Parathyroid adenoma (tissue), 2 donors: ENCODE results near the gene SERPINI2.

Experiments
- H2AFZ ChIP-seq: fragments of 300-600 bp; sonication (generic); one replicate; pipeline ENCODE4 v1.7.0; 2017; ENCODE audit warnings: antibody characterized with exemption, mild to moderate bottlenecking
- H3K27ac ChIP-seq: fragments of 300-600 bp; sonication (generic); one replicate; pipeline ENCODE4 v1.7.0; 2017
- H3K27me3 ChIP-seq: fragments of 300-600 bp; sonication (generic); one replicate; pipeline ENCODE4 v1.7.0; 2017; ENCODE audit warnings: low read length; ENCODE audit not compliant: control insufficient read depth, insufficient read depth
- H3K36me3 ChIP-seq: fragments of 300-600 bp; sonication (generic); one replicate; pipeline ENCODE4 v1.7.0; 2017; ENCODE audit warnings: low read length; ENCODE audit not compliant: control insufficient read depth, insufficient read depth
- H3K4me1 ChIP-seq: fragments of 300-600 bp; sonication (generic); one replicate; pipeline ENCODE4 v1.7.0; 2017; ENCODE audit warnings: control low read depth
- H3K4me2 ChIP-seq: fragments of 300-600 bp; sonication (generic); one replicate; pipeline ENCODE4 v1.7.0; 2017; ENCODE audit warnings: low read length
- H3K4me3 ChIP-seq: fragments of 300-600 bp; sonication (generic); one replicate; pipeline ENCODE4 v1.7.0; 2017; ENCODE audit warnings: low read depth, low read length
- H3K79me2 ChIP-seq: fragments of 300-600 bp; sonication (generic); one replicate; pipeline ENCODE4 v1.7.0; 2017; ENCODE audit warnings: control low read depth
- H3K9ac ChIP-seq: fragments of 300-600 bp; sonication (generic); one replicate; pipeline ENCODE4 v1.7.0; 2017; ENCODE audit warnings: mild to moderate bottlenecking
- H3K9me3 ChIP-seq: fragments of 300-600 bp; sonication (generic); one replicate; pipeline ENCODE4 v1.7.0; 2017; ENCODE audit warnings: low read length; ENCODE audit not compliant: control insufficient read depth
- TF ChIP-seq, protein P1 (sequence below): fragments of 300-600 bp; sonication (generic); IDR thresholded peaks from one replicate; pipeline ENCODE4 v1.7.0; 2017; ENCODE audit warnings: antibody characterized with exemption, mild to moderate bottlenecking
- donor health status: primary hyperparathyroidism.

Gene SERPINI2

DNA sequence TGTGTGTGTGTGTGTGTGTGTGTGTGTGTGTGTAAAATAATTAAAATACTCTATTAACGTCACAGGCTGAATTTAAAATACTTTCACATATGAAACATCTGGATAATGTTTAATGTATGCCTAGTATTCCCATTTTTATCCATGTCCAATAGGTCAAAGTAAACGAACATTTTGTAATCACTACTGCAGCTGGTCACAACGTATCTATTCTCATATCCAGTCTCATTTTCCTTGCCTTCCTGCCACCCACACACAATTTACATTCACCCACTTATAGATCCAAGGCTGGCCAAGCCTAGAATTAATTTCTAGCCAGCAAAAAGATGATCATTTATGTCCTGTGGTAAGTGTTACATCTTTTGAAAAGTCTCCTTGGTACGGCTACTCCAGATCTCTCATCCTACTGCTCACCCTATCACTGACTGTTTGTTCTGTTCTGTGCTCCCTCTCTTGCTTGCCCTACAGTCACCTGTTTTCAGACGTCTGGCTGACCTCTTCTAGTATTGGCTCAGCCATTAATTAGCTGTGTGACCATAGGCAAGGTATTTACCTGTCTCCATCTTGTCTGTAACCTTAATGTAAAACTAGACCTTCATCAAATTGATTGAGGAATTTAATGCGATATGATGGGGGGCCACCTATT, 17.6 kb downstream of the SERPINI2 start:
- Histone ChIP-seq H3K9me3 (no peaks in the 10 kb centered on the region), H3K79me2 (no peaks in the 10 kb centered on the region), H3K9ac (no peak overlapping the region), H3K4me1 (no peaks in the 10 kb centered on the region), H3K4me3 (no peak overlapping the region), H3K4me2 (no peak overlapping the region), H3K36me3 (no peaks in the 10 kb centered on the region), H2AFZ (no peak overlapping the region), H3K27ac (no peak overlapping the region), H3K27me3 (no peaks in the 10 kb centered on the region)
- TF ChIP-seq, protein P1, sequence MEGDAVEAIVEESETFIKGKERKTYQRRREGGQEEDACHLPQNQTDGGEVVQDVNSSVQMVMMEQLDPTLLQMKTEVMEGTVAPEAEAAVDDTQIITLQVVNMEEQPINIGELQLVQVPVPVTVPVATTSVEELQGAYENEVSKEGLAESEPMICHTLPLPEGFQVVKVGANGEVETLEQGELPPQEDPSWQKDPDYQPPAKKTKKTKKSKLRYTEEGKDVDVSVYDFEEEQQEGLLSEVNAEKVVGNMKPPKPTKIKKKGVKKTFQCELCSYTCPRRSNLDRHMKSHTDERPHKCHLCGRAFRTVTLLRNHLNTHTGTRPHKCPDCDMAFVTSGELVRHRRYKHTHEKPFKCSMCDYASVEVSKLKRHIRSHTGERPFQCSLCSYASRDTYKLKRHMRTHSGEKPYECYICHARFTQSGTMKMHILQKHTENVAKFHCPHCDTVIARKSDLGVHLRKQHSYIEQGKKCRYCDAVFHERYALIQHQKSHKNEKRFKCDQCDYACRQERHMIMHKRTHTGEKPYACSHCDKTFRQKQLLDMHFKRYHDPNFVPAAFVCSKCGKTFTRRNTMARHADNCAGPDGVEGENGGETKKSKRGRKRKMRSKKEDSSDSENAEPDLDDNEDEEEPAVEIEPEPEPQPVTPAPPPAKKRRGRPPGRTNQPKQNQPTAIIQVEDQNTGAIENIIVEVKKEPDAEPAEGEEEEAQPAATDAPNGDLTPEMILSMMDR, result no peak

DNA sequence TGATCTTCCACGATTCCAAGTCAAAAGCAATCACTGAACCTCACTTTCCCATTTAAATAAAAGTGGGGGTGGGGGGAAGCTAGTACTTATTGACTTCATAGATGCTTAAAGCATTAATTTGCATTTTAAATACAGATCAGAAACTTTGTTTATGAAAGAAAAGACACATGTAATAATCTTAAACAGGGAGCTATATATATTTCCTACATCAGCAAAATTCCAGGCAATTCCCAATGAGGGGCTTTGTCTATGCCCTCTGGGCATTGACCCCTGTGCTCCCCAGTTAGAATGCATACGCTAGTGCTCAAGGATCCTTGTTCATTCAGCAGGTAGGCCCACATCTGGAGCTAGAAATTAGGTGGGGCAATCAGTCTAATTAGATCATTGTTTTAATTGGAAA, 20.0 kb downstream of the SERPINI2 start:
- TF ChIP-seq, protein P1, result no peak
- no peaks in the 10 kb centered on the region for H3K79me2 ChIP-seq
- no peaks in the 10 kb centered on the region for H3K27me3 ChIP-seq
- no peak overlapping the region for H3K27ac ChIP-seq
- H3K4me2 ChIP-seq, result no peak overlapping the region
- H2AFZ ChIP-seq, result no peak overlapping the region
- no peaks in the 10 kb centered on the region for H3K9me3 ChIP-seq
- no peaks in the 10 kb centered on the region for H3K36me3 ChIP-seq
- H3K4me3 ChIP-seq, result no peak overlapping the region
- H3K9ac ChIP-seq, result no peak overlapping the region
- H3K4me1 ChIP-seq, result no peaks in the 10 kb centered on the region

GRCh38 chr3:167451282-167451681, 22.6 kb downstream of the SERPINI2 start:
- TF ChIP-seq, protein P1, result no peak
- H3K9ac ChIP-seq, result no peak overlapping the region
- no peaks in the 10 kb centered on the region for H3K36me3 ChIP-seq
- H3K79me2 ChIP-seq, result no peaks in the 10 kb centered on the region
- no peak overlapping the region for H3K4me2 ChIP-seq
- no peaks in the 10 kb centered on the region for H3K9me3 ChIP-seq
- no peaks in the 10 kb centered on the region for H3K27me3 ChIP-seq
- H3K4me1 ChIP-seq, result no peaks in the 10 kb centered on the region
- no peak overlapping the region for H3K4me3 ChIP-seq
- H3K27ac ChIP-seq, result no peak overlapping the region
- H2AFZ ChIP-seq, result no peak overlapping the region

DNA sequence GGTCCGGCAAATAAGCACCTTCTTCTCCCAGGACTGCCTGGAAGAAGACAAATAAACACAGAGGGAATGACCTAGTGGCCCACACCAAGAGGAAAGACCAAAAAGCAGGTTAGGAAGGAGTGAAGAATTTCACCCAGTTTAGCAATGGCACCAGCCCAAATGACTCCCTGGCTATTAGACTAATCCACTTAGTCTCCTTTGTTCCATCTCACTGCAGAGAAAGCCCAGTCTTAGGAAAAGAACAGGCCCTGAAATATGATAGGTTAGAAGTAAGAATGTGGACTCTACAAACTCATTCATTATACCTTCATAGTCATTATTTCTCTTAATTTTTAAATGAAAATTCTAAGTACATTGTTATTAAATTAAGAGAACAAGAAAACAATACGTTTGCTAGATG, 23.2 kb downstream of the SERPINI2 start:
- Histone ChIP-seq H3K4me3 (no peak overlapping the region), H3K9ac (no peak overlapping the region), H3K27me3 (no peaks in the 10 kb centered on the region), H3K79me2 (no peaks in the 10 kb centered on the region), H3K36me3 (no peaks in the 10 kb centered on the region), H2AFZ (no peak overlapping the region), H3K27ac (no peak overlapping the region), H3K9me3 (no peaks in the 10 kb centered on the region), H3K4me2 (no peak overlapping the region), H3K4me1 (no peaks in the 10 kb centered on the region)
- TF ChIP-seq, protein P1, result no peak

- H3K27ac ChIP-seq, result no peak overlapping the region
- H3K79me2 ChIP-seq, result no peaks in the 10 kb centered on the region
- no peak overlapping the region for H2AFZ ChIP-seq
- TF ChIP-seq, protein P1, result no peak
- no peaks in the 10 kb centered on the region for H3K4me1 ChIP-seq
- no peak overlapping the region for H3K9ac ChIP-seq
- H3K27me3 ChIP-seq, result no peaks in the 10 kb centered on the region
- H3K4me2 ChIP-seq, result no peak overlapping the region
- H3K36me3 ChIP-seq, result no peaks in the 10 kb centered on the region
- H3K9me3 ChIP-seq, result no peaks in the 10 kb centered on the region
- no peak overlapping the region for H3K4me3 ChIP-seq
These were observed 23.6 kb downstream of the SERPINI2 start for GRCh38 chr3:167450195-167450594.
